GM23248 (cell line): ENCODE data around the gene PDCL3. TPM values are rescaled to one million over a fixed set of nuclear protein-coding genes. Genes with fewer than 3 reads are reported as not detected.

Experiments used
- DNase-seq: peaks from one replicate; pipeline ENCODE4 v3.0.0-alpha.2; 2015
- H2AFZ ChIP-seq: fragments of 200-600 bp; sonication (generic); 2 replicates; pipeline ENCODE4 v1.6.1; 2016; ENCODE audit warnings: antibody characterized with exemption
- H3F3A ChIP-seq: fragments of 200-600 bp; sonication (generic); 2 replicates; pipeline ENCODE4 v1.6.1; 2016; ENCODE audit warnings: mild to moderate bottlenecking, antibody characterized with exemption, mixed run types; ENCODE audit not compliant: insufficient read depth
- H3K27ac ChIP-seq: fragments of 200-600 bp; sonication (generic); 2 replicates; pipeline ENCODE4 v1.5.1; 2016; ENCODE audit warnings: mild to moderate bottlenecking
- H3K27me3 ChIP-seq: fragments of 200-600 bp; sonication (generic); replicated peaks from 2 replicates; pipeline ENCODE4 v1.6.1; 2016; ENCODE audit warnings: mild to moderate bottlenecking; ENCODE audit not compliant: insufficient read depth
- H3K36me3 ChIP-seq: fragments of 200-600 bp; sonication (generic); 2 replicates; pipeline ENCODE4 v1.6.1; 2016; ENCODE audit warnings: low read depth, mild to moderate bottlenecking
- H3K4me1 ChIP-seq: fragments of 200-600 bp; sonication (generic); 2 replicates; pipeline ENCODE4 v1.6.1; 2016; ENCODE audit warnings: mild to moderate bottlenecking; ENCODE audit not compliant: insufficient read depth
- H3K4me2 ChIP-seq: fragments of 200-600 bp; sonication (generic); one replicate; pipeline ENCODE4 v1.6.1; 2016; ENCODE audit warnings: mild to moderate bottlenecking; ENCODE audit not compliant: unreplicated experiment
- H3K4me3 ChIP-seq: fragments of 200-600 bp; sonication (generic); 2 replicates; pipeline ENCODE4 v1.5.1; 2016; ENCODE audit warnings: mild to moderate bottlenecking
- H3K79me2 ChIP-seq: fragments of 200-600 bp; sonication (generic); 2 replicates; pipeline ENCODE4 v1.6.1; 2016; ENCODE audit warnings: mild to moderate bottlenecking; ENCODE audit not compliant: insufficient read depth
- H3K9ac ChIP-seq: fragments of 200-600 bp; sonication (generic); 2 replicates; pipeline ENCODE4 v1.6.1; 2016; ENCODE audit warnings: mild to moderate bottlenecking
- H3K9me2 ChIP-seq: fragments of 200-600 bp; sonication (generic); 2 replicates; pipeline ENCODE4 v1.6.1; 2016; ENCODE audit warnings: mixed run types, mild to moderate bottlenecking, moderate library complexity; ENCODE audit not compliant: insufficient read depth
- H3K9me3 ChIP-seq: fragments of 200-600 bp; sonication (generic); one replicate; pipeline ENCODE4 v1.6.1; 2017; ENCODE audit warnings: low read depth
- H4K20me1 ChIP-seq: fragments of 200-600 bp; sonication (generic); 2 replicates; pipeline ENCODE4 v1.6.0; 2016; ENCODE audit not compliant: insufficient read depth
- EZH2 ChIP-seq: fragments of 200-600 bp; sonication (generic); IDR thresholded peaks from 2 replicates; pipeline ENCODE4 v1.6.1; 2018; ENCODE audit warnings: antibody characterized with exemption, mild to moderate bottlenecking; ENCODE audit not compliant: insufficient read depth, poor library complexity, severe bottlenecking
- EZH2phosphoT487 ChIP-seq: fragments of 200-600 bp; sonication (generic); IDR thresholded peaks from 2 replicates; pipeline ENCODE4 v1.6.1; 2018; ENCODE audit warnings: antibody characterized with exemption, moderate library complexity, mild to moderate bottlenecking, low read depth; ENCODE audit not compliant: insufficient read depth
- WGBS, 2 experiments: methylation state at CpG; one replicate each; pipeline ENCODE4 v1.1.6; 2015 to 2017; ENCODE audit warnings: low lambda C conversion rate in 2 of 2, low coverage in 1 of 2; ENCODE audit errors: missing lambda C conversion rate in 2 of 2; 5-methylcytosine and 5-hydroxymethylcytosine counted together
- in situ Hi-C: fragments of 300-500 bp; cut with MboI; formaldehyde crosslinking; loops from 2 replicates; pipeline ENCODE4 v1.15.0; 2020
- polyA plus RNA-seq: library from polyadenylated mRNA; unstranded; fragments of >200 nt; fragmentation: Nextera tagmentation; extraction: Ambion mirVana; gene quantifications from 2 replicates; pipeline ENCODE4 v1.2.1, GENCODE V29; 2016
- total RNA-seq: library from RNA; depleted of rRNA; stranded (reverse); fragments of >200 nt; shearing (Covaris generic); gene quantifications from 2 replicates; pipeline ENCODE4 v1.2.3, GENCODE V29; 2014

Gene PDCL3
- total and polyA plus RNA-seq, 2 experiments from 2014 or later: 12.1 to 33.1 TPM

- Histone ChIP-seq H3K9me3 (no peaks in the 10 kb centered on the region), H3K9ac (no peak overlapping the region; the same call in 1 of the 2 replicates), H3K27me3 (no peaks in the 10 kb centered on the region), H2AFZ (no peak overlapping the region; the same call in 1 of the 2 replicates), H3F3A (no peaks in the 10 kb centered on the region), H3K79me2 (no peaks in the 10 kb centered on the region), H3K4me1 (peaks cover 7% of the 10 kb centered on the region; the same call in 1 of the 2 replicates), H3K36me3 (no peaks in the 10 kb centered on the region), H3K27ac (no peak overlapping the region), H3K9me2 (no peaks in the 10 kb centered on the region), H3K4me3 (no peak overlapping the region), H4K20me1 (no peaks in the 10 kb centered on the region), H3K4me2 (peak overlapping the region; percentile 51)
- 92 to 93% methylated on average over 24 of the region's 24 CpGs for WGBS, 2 experiments
- no peak for TF ChIP-seq EZH2
- TF ChIP-seq EZH2phosphoT487: no peak
- no peak for DNase-seq
- in situ Hi-C loops: loop anchor here (10.0 to 25.0 kb wide), 2 partner anchors 383 to 601 kb away; no protein-coding TSS in a partner anchor
Observed at GRCh38 chr2:100611079-100612029, 48.6 kb downstream of the PDCL3 start.

GRCh38 chr2:100612388-100613000, 49.7 kb downstream of the PDCL3 start:
- no peak overlapping the region for H3K4me2 ChIP-seq

GRCh38 chr2:100613719-100614118, 50.9 kb downstream of the PDCL3 start:
- H3K9ac ChIP-seq: no peak overlapping the region
- peaks cover 14% of the 10 kb centered on the region for H3K27me3 ChIP-seq
- in situ Hi-C loops: loop anchor here (10.0 to 25.0 kb wide), 2 partner anchors 381 to 599 kb away; no protein-coding TSS in a partner anchor
- WGBS, 2 experiments: 74 to 100% methylated on average over 1 of the region's 1 CpG
- no peak overlapping the region for H3K4me3 ChIP-seq
- H3K9me3 ChIP-seq: no peaks in the 10 kb centered on the region
- H3K9me2 ChIP-seq: no peaks in the 10 kb centered on the region
- H4K20me1 ChIP-seq: no peaks in the 10 kb centered on the region
- no peak overlapping the region for H3K27ac ChIP-seq
- no peaks in the 10 kb centered on the region for H3K36me3 ChIP-seq
- H2AFZ ChIP-seq: no peak overlapping the region
- no peak for DNase-seq
- no peak overlapping the region for H3K4me2 ChIP-seq
- H3K4me1 ChIP-seq: peaks cover 7% of the 10 kb centered on the region; the same call in 1 of the 2 replicates
- no peaks in the 10 kb centered on the region for H3K79me2 ChIP-seq
- no peaks in the 10 kb centered on the region for H3F3A ChIP-seq
- TF ChIP-seq EZH2phosphoT487 (no peak), EZH2 (no peak)

More at GRCh38 chr2:100612388-100613000, 49.7 kb downstream of the PDCL3 start:
- H3K27ac ChIP-seq: no peak overlapping the region
- H3K4me1 ChIP-seq: peaks cover 7% of the 10 kb centered on the region; the same call in 1 of the 2 replicates
- no peaks in the 10 kb centered on the region for H4K20me1 ChIP-seq
- no peak overlapping the region for H2AFZ ChIP-seq
- in situ Hi-C loops: loop anchor here (10.0 to 25.0 kb wide), 2 partner anchors 382 to 600 kb away; no protein-coding TSS in a partner anchor
- DNase-seq: no peak
- WGBS, 2 experiments: 79 to 86% methylated on average over 9 of the region's 9 CpGs
- H3K9me3 ChIP-seq: no peaks in the 10 kb centered on the region
- no peaks in the 10 kb centered on the region for H3K36me3 ChIP-seq
- peaks cover 8% of the 10 kb centered on the region; the same call in 1 of the 2 replicates for H3K27me3 ChIP-seq
- H3K4me3 ChIP-seq: no peak overlapping the region
- no peaks in the 10 kb centered on the region for H3K79me2 ChIP-seq
- H3K9me2 ChIP-seq: no peaks in the 10 kb centered on the region
- no peaks in the 10 kb centered on the region for H3F3A ChIP-seq
- H3K9ac ChIP-seq: no peak overlapping the region
- no peak for TF ChIP-seq EZH2phosphoT487

- Histone ChIP-seq H4K20me1 (no peaks in the 10 kb centered on the region), H3K79me2 (no peaks in the 10 kb centered on the region), H3K9me3 (no peaks in the 10 kb centered on the region), H3K36me3 (no peaks in the 10 kb centered on the region), H3K4me3 (no peak overlapping the region), H3K9me2 (no peaks in the 10 kb centered on the region), H3K4me2 (no peak overlapping the region), H3K27me3 (peaks cover 20% of the 10 kb centered on the region), H2AFZ (no peak overlapping the region), H3K9ac (no peak overlapping the region), H3F3A (no peaks in the 10 kb centered on the region), H3K4me1 (peaks cover 7% of the 10 kb centered on the region; the same call in 1 of the 2 replicates), H3K27ac (no peak overlapping the region)
- in situ Hi-C loops: loop anchor here (10.0 to 25.0 kb wide), 2 partner anchors 380 to 598 kb away; no protein-coding TSS in a partner anchor
- TF ChIP-seq EZH2 (no peak), EZH2phosphoT487 (no peak)
- no peak for DNase-seq
- 64 to 65% methylated on average over 9 to 11 of the region's 11 CpGs for WGBS, 2 experiments
Observed at GRCh38 chr2:100614455-100615000, 51.7 kb downstream of the PDCL3 start.
